ENCODE measurements around the gene STX16. TPM values are rescaled to one million over a fixed set of nuclear protein-coding genes. Genes with fewer than 3 reads are reported as not detected.

Gene STX16
- total RNA-seq, 1 experiment from 2014 or later = 44.5 TPM

DNA sequence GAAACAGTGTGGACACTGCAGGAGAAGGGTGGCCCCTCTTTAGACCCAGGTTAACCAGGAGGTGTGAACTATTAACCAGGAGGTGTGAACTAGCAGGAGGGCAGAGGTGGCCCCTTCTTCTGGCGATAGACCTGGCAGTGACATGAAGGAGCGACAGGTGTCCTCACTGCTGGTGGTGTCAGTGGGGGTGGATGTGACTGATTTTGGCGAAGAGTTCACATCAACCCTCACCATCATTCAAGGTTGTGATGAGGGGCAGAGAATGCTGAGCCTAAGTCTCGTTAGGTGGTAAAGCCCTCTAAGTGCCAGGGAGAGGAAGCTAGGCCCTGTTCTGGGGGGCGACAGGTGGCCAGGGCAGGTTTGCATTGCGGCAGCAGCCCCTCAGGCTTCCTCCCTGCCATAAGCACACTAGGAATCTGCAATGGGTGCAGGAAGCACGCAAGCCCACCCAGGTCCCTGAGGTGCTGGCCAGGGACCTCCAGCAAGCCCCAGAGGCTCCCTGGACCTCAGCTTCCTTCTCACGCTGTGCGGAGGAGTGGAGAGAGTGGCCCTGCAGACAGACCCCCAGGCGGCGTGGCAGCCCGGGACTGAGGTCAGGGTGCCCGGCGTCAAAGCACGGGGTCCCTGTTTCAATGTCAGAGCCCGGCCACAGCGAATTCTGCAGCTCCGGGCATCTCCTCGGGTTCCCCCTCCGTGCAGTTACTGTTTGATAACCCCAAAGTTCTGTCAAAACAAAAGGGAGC, 55.2 kb downstream of the STX16 start:
- no peak for DNase-seq (ENCODE audit: low spot score)
- CTCF ChIA-PET = no interaction called here
- Histone ChIP-seq H3K4me1 (ENCODE audit: insufficient read depth, low read length, poor library complexity, severe bottlenecking) (no peaks in the 10 kb centered on the region), H3K9me3 (ENCODE audit: low read depth, low read length, poor library complexity, severe bottlenecking) (no peaks in the 10 kb centered on the region), H3K27ac (ENCODE audit: low read depth, low read length, poor library complexity, severe bottlenecking) (no peak overlapping the region), H3K27me3 (replicated peaks; ENCODE audit: insufficient read depth, low read depth, low read length, poor library complexity) (no peaks in the 10 kb centered on the region), H3K36me3 (ENCODE audit: insufficient read depth, low read length, poor library complexity, severe bottlenecking) (no peaks in the 10 kb centered on the region), H3K4me3 (ENCODE audit: low read depth, low read length, poor library complexity, severe bottlenecking) (no peak overlapping the region)
- no TSS peak for BruUV-seq (replicated peaks)
- POLR2A ChIA-PET (ENCODE audit: low non-redundant PET) = no interaction called here
- intact Hi-C loops (cut with micrococcal nuclease; ENCODE audit: unreplicated experiment) = no loop called here
- TF ChIP-seq CTCF (conservative IDR thresholded peaks at IDR 0.05; ENCODE audit: low read depth, low read length) (no peak), EZH2 (IDR thresholded peaks at IDR 0.05; ENCODE audit: borderline replicate concordance, low read depth, low read length, poor library complexity, severe bottlenecking) (no peak)

DNA sequence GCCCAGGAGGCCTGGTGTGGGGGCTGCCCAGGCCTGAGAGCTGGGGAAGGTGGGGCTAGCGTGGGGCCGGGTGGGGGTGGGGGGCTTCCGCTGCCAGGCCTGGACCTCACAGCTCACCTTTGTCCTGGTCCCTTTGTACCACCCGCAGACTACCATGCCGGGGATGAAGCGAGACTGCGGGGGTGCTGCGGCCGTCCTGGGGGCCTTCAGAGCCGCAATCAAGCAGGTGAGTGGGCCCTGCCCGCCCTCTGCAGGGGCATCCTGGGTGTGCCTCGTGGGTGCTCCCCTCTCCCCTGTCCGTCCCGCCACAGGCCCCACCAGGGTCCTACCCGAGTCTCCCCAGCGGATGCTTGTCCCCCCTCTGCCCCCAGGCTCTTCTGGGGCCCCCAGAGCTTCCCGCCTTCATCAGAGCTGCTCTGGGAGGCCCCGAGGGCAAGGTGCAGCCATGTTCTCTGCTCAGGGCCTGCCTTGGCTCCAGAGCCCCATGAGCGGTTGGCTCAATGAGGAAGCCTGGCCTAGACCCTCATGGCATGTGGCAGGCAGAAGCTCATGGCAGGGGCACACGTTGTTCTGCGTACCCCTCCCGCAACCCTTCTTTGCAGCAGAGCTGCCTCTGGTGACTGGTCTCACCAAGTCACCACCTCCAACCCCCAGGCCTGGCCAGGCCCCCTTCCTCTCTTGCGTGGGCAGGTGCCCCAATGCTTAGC, 56.0 kb downstream of the STX16 start:
- no TSS peak for BruUV-seq (replicated peaks)
- Histone ChIP-seq H3K9me3 (ENCODE audit: low read depth, low read length, poor library complexity, severe bottlenecking) (no peaks in the 10 kb centered on the region), H3K4me1 (ENCODE audit: insufficient read depth, low read length, poor library complexity, severe bottlenecking) (no peaks in the 10 kb centered on the region), H3K27me3 (replicated peaks; ENCODE audit: insufficient read depth, low read depth, low read length, poor library complexity) (no peaks in the 10 kb centered on the region), H3K27ac (ENCODE audit: low read depth, low read length, poor library complexity, severe bottlenecking) (no peak overlapping the region), H3K4me3 (ENCODE audit: low read depth, low read length, poor library complexity, severe bottlenecking) (no peak overlapping the region), H3K36me3 (ENCODE audit: insufficient read depth, low read length, poor library complexity, severe bottlenecking) (no peaks in the 10 kb centered on the region)
- TF ChIP-seq EZH2 (IDR thresholded peaks at IDR 0.05; ENCODE audit: borderline replicate concordance, low read depth, low read length, poor library complexity, severe bottlenecking) = no peak
- TF ChIP-seq CTCF (conservative IDR thresholded peaks at IDR 0.05; ENCODE audit: low read depth, low read length) = no peak
- no peak for DNase-seq (ENCODE audit: low spot score)
- POLR2A ChIA-PET (ENCODE audit: low non-redundant PET) = no interaction called here
- CTCF ChIA-PET = interaction anchor here (0.6 kb wide), 1 partner anchor 48 kb away, joined by 3 read pairs; no protein-coding TSS in a partner anchor
- intact Hi-C loops (cut with micrococcal nuclease; ENCODE audit: unreplicated experiment) = no loop called here

DNA sequence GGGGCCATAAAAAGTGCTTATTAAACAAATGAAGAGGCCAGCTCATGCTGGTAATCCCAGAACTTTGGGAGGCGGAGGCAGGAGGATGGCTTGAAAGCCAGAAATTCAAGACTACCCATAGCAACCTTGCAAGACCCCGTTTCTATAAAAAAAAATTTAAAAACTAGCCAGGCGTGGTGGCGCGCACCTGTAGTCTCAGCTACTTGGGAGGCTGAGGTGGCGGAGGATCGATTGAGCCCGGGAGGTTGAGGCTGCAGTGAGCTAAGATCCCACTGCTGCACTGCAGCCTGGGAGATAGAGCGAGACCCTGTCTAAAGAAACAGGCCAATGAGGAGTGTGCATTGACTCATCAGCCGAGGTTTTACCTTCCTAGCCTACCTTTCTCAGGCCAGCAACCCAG, 56.7 kb downstream of the STX16 start:
- Histone ChIP-seq H3K4me1 (ENCODE audit: insufficient read depth, low read length, poor library complexity, severe bottlenecking) (no peaks in the 10 kb centered on the region), H3K27me3 (replicated peaks; ENCODE audit: insufficient read depth, low read depth, low read length, poor library complexity) (no peaks in the 10 kb centered on the region), H3K9me3 (ENCODE audit: low read depth, low read length, poor library complexity, severe bottlenecking) (no peaks in the 10 kb centered on the region), H3K36me3 (ENCODE audit: insufficient read depth, low read length, poor library complexity, severe bottlenecking) (no peaks in the 10 kb centered on the region), H3K4me3 (ENCODE audit: low read depth, low read length, poor library complexity, severe bottlenecking) (no peak overlapping the region), H3K27ac (ENCODE audit: low read depth, low read length, poor library complexity, severe bottlenecking) (no peak overlapping the region)
- CTCF ChIA-PET = interaction anchor here (0.6 kb wide), 1 partner anchor 49 kb away, joined by 3 read pairs; no protein-coding TSS in a partner anchor
- no TSS peak for BruUV-seq (replicated peaks)
- intact Hi-C loops (cut with micrococcal nuclease; ENCODE audit: unreplicated experiment) = no loop called here
- no peak for TF ChIP-seq EZH2 (IDR thresholded peaks at IDR 0.05; ENCODE audit: borderline replicate concordance, low read depth, low read length, poor library complexity, severe bottlenecking)
- TF ChIP-seq CTCF (conservative IDR thresholded peaks at IDR 0.05; ENCODE audit: low read depth, low read length) = no peak
- POLR2A ChIA-PET (ENCODE audit: low non-redundant PET) = no interaction called here
- DNase-seq (ENCODE audit: low spot score) = no peak
